ENCODE data around the gene OR6S1.

GRCh38 chr14:20659813-20660395 lies 18.4 kb upstream of the OR6S1 start:
- TF ChIP-seq EZH2phosphoT487 (IDR thresholded peaks at IDR 0.05; ENCODE audit: borderline replicate concordance, low read length) = no peak
- TF ChIP-seq, protein P1, sequence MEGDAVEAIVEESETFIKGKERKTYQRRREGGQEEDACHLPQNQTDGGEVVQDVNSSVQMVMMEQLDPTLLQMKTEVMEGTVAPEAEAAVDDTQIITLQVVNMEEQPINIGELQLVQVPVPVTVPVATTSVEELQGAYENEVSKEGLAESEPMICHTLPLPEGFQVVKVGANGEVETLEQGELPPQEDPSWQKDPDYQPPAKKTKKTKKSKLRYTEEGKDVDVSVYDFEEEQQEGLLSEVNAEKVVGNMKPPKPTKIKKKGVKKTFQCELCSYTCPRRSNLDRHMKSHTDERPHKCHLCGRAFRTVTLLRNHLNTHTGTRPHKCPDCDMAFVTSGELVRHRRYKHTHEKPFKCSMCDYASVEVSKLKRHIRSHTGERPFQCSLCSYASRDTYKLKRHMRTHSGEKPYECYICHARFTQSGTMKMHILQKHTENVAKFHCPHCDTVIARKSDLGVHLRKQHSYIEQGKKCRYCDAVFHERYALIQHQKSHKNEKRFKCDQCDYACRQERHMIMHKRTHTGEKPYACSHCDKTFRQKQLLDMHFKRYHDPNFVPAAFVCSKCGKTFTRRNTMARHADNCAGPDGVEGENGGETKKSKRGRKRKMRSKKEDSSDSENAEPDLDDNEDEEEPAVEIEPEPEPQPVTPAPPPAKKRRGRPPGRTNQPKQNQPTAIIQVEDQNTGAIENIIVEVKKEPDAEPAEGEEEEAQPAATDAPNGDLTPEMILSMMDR (conservative IDR thresholded peaks at IDR 0.05; ENCODE audit: low read depth, low read length) = no peak
